Measurements from ENCODE around the gene CERK. TPM values are rescaled to one million over a fixed set of nuclear protein-coding genes. Genes with fewer than 3 reads are reported as not detected.

The CERK gene
- total RNA-seq, 1 donor from 2014 or later: 102 TPM

- no peak for DNase-seq (ENCODE audit: low read depth, low spot score)
- peak overlapping the region; percentile 84 for H3K4me3 Mint-ChIP-seq
- peaks cover 25% of the 10 kb centered on the region for H3K4me1 Mint-ChIP-seq
- peaks cover 4% of the 10 kb centered on the region for H3K9me3 Mint-ChIP-seq
- peaks cover 14% of the 10 kb centered on the region for H3K36me3 Mint-ChIP-seq (ENCODE audit: low read depth)
- no peak overlapping the region for H3K27ac Mint-ChIP-seq (ENCODE audit: unreplicated experiment)
- no peak for TF ChIP-seq CTCF (conservative IDR thresholded peaks at IDR 0.05)
- H3K27me3 Mint-ChIP-seq (ENCODE audit: low read depth): no peaks in the 10 kb centered on the region
Measured at GRCh38 chr22:46758121-46758520, 20.1 kb upstream of the CERK start.

- no peak for DNase-seq (ENCODE audit: low read depth, low spot score)
Measured at GRCh38 chr22:46757104-46757503, 19.1 kb upstream of the CERK start.

GRCh38 chr22:46756097-46756496 lies 18.0 kb upstream of the CERK start:
- Mint-ChIP-seq H3K4me1 (peaks cover 5% of the 10 kb centered on the region), H3K27ac (ENCODE audit: unreplicated experiment) (no peak overlapping the region), H3K9me3 (peaks cover 4% of the 10 kb centered on the region), H3K4me3 (no peak overlapping the region), H3K27me3 (ENCODE audit: low read depth) (no peaks in the 10 kb centered on the region), H3K36me3 (ENCODE audit: low read depth) (peaks cover 14% of the 10 kb centered on the region)
- no peak for TF ChIP-seq CTCF (conservative IDR thresholded peaks at IDR 0.05)
- no peak for DNase-seq (ENCODE audit: low read depth, low spot score)

More at GRCh38 chr22:46757104-46757503, 19.1 kb upstream of the CERK start:
- no peaks in the 10 kb centered on the region for H3K27me3 Mint-ChIP-seq (ENCODE audit: low read depth)
- peaks cover 14% of the 10 kb centered on the region for H3K36me3 Mint-ChIP-seq (ENCODE audit: low read depth)
- H3K4me3 Mint-ChIP-seq: no peak overlapping the region
- H3K4me1 Mint-ChIP-seq: peaks cover 15% of the 10 kb centered on the region
- H3K27ac Mint-ChIP-seq (ENCODE audit: unreplicated experiment): no peak overlapping the region
- H3K9me3 Mint-ChIP-seq: peaks cover 4% of the 10 kb centered on the region
- TF ChIP-seq CTCF (conservative IDR thresholded peaks at IDR 0.05): no peak

GRCh38 chr22:46755525-46755924 lies 17.5 kb upstream of the CERK start:
- peaks cover 14% of the 10 kb centered on the region for H3K36me3 Mint-ChIP-seq (ENCODE audit: low read depth)
- no peaks in the 10 kb centered on the region for H3K4me1 Mint-ChIP-seq
- DNase-seq (ENCODE audit: low read depth, low spot score): no peak
- H3K27me3 Mint-ChIP-seq (ENCODE audit: low read depth): no peaks in the 10 kb centered on the region
- peaks cover 4% of the 10 kb centered on the region for H3K9me3 Mint-ChIP-seq
- H3K4me3 Mint-ChIP-seq: no peak overlapping the region
- H3K27ac Mint-ChIP-seq (ENCODE audit: unreplicated experiment): no peak overlapping the region
- no peak for TF ChIP-seq CTCF (conservative IDR thresholded peaks at IDR 0.05)

GRCh38 chr22:46754826-46755225 lies 16.8 kb upstream of the CERK start:
- Mint-ChIP-seq H3K9me3 (peaks cover 4% of the 10 kb centered on the region), H3K27me3 (ENCODE audit: low read depth) (no peaks in the 10 kb centered on the region), H3K4me3 (no peak overlapping the region), H3K36me3 (ENCODE audit: low read depth) (peaks cover 14% of the 10 kb centered on the region), H3K4me1 (no peaks in the 10 kb centered on the region), H3K27ac (ENCODE audit: unreplicated experiment) (no peak overlapping the region)
- DNase-seq (ENCODE audit: low read depth, low spot score): no peak
- TF ChIP-seq CTCF (conservative IDR thresholded peaks at IDR 0.05): no peak

Data from neural crest cell (in vitro differentiated cells).